GM04504 (cell line): ENCODE results near the gene CLP1.
A peak's percentile ranks its signal among the peaks of the same experiment; 100 is the strongest.

Experiments
- DNase-seq: peaks from one replicate; pipeline ENCODE4 v3.0.0-alpha.2; 2012; ENCODE audit warnings: low read depth

Gene CLP1

DNA sequence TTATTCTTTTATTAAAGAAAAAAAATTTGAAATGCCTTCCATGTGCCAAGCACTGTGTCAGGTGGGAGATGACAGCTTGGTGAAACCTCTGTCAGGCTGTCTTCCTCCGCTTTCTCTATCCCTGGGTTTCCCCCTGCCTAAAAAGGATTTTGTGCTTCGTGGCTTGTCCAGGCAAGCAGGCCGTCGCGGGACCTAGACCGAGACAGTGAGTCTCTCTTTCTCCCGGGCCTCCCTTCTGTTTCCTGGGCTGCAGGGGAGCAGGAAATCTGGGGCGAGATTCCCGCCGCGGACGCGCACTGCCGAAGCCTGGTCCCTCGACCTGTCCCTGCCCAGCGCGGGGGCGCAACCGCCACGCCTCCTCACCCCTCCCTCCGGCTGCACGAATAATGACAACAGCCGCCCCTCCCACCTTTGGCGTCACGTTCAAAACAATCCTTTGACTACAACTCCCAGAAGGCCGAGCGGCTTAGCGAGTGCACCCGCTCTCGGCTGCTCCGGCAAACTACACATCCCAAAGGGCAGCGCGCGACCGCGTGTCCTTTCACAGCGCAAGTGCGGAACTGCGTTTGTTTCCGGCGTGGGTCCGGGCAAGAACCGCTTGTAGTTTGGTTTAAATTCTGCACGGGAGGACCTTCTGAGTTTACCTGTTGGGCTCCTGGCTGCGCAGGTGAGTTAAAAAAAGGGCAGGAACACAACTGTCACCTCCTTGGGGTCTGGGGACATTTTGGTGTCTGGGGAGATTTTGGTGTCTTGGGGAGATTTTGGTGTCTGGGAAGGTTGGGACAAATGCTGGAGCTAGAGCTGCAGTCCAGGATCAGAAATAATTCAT, at the start of gene CLP1:
TSS of gene CLP1 (plus strand) at position 569 of the 829 bp plus-strand sequence. CDS start 1,715 bp downstream, outside the sequence.
- peak; percentile 98 for DNase-seq

DNA sequence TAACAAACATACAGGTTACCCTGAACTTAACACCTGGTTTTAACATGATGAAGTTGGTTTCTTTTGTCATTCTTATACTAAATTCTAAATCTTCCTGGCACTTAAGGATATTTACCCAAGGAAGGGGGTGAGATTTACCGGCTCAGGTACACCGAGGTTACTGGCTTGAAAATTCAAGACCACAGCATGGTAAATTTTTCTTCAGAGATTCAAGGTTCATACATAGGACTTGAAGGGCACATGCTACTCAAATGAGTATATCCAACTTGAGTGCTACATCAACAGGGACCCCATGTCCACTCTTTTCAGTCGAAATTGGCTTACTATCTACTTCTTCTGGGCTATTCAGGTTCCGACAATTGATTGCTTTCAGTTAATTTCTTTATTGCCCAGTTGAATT, 47.4 kb upstream of the CLP1 start:
- DNase-seq, result no peak

DNA sequence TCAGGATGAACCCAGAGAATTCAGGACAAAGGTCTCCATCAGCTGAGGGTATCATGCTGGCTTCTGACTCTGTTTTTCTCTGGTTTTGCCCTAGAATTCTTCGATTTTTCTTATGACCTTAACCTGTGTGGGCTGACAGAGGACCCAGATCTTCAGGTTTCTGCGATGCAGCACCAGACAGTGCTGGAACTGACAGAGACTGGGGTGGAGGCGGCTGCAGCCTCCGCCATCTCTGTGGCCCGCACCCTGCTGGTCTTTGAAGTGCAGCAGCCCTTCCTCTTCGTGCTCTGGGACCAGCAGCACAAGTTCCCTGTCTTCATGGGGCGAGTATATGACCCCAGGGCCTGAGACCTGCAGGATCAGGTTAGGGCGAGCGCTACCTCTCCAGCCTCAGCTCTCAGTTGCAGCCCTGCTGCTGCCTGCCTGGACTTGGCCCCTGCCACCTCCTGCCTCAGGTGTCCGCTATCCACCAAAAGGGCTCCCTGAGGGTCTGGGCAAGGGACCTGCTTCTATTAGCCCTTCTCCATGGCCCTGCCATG, 43.3 kb upstream of the CLP1 start:
- DNase-seq, result no peak

DNA sequence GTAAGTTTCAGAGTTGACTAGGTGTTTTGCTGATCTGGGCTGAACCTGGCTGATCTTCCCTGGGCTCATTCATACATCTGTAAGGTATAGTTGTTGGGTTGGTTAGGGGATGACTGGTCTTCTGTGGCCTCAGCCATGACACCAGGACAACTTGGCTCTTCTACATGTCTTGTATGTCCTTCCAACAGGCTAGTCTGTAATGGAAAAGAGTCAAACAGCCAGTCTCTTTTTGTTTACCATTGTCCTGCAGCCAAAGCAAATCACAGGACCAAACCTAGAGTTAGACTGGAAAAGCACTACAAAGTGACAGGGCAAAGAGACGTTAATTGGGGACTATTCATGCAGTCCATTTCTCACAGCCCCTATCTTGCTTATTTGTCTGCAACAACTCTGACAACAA, 42.3 kb upstream of the CLP1 start:
- no peak for DNase-seq

DNA sequence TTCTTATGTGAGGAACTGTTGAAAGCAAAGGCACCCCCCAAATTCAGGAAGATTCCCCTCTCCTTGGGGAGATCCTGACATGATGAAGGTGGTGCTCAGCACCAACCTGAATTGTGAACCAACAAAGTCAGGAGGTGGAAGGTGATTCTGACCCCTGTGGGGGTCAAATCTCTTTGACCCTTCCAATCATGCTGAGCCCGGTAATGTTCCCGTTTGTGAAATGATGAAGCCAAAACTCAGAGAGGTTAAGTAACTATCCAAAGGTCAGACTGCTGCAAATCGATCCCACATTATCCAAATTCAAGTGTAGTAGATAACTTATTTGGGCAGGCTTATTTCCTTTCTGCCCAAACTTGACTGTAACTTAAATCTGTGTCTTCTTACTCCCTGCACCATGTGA, 41.0 kb upstream of the CLP1 start:
- no peak for DNase-seq

DNA sequence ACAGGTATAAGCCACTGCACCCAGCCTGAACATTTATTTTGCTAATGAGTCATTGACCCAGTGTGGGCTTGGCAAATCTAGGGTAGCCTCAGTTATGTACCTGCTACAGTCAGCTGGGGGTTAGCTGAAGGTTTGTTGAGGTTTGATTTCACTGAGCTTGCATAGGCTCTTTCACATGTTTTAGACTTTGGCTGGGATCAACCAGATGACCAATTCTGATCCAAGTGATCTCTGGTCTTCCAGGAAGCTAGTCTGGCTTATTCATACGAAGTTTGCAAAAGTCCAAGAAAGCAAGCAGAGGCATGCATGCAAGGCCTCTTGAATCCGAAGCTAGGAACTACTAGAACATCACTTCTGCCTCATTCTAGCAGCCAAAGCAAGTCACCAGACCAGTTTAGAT, 39.1 kb upstream of the CLP1 start:
- no peak for DNase-seq

DNA sequence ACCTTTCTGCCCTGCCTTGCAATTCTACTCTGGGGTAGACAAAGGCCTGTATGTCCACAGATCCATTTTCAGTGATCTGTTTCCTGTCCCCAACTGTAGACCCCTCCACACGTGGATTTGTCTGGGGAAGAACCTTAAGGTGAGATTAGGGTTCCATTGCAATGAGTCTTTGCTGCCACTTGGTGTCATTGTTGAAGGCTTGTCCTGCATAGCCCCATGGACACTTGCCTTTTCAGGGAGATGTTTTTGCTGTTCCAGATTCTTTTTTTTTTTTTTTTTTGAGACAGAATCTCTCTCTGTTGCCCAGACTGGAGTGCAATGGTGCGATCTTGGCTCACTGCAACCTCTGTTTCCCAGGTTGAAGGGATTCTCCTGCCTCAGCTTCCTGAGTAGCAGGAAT, 38.2 kb upstream of the CLP1 start:
- DNase-seq, result no peak

DNA sequence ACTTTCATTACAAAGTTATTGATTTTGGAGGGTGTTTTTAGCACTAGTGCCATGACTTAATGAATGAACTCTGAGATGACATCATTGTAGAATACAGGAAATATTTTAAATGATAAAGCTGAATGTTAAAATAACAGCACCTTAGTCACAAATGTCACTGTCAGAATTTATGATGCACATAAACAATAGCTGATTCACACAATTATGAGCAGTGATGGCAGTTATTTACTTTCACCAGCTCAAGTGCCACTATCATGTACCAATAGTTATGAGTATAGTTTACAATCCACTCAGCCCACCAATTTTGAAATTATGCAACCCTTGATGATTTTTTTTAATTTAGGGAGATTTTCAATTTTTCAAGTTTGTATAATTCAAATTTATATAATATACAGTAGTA, 37.1 kb upstream of the CLP1 start:
- no peak for DNase-seq

DNA sequence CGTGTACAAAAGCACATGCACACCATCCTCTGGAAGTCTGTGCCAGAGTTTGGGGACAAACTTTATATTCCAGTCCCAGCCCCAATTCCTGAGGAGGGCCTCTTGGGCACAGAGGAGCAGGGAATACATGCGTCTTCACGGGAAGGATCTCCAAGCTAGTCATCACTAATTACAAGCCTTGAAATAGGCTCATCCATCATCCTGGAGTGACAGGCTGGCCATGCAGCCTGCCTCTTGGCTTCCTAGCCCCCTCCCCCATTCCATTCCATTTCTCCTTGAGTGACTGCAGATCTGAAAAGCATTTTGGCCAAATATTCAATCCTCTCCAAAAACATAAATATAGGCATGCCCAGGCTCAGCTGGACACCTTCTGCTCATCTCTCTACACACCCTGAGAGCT, 35.3 kb upstream of the CLP1 start:
- DNase-seq, result no peak

DNA sequence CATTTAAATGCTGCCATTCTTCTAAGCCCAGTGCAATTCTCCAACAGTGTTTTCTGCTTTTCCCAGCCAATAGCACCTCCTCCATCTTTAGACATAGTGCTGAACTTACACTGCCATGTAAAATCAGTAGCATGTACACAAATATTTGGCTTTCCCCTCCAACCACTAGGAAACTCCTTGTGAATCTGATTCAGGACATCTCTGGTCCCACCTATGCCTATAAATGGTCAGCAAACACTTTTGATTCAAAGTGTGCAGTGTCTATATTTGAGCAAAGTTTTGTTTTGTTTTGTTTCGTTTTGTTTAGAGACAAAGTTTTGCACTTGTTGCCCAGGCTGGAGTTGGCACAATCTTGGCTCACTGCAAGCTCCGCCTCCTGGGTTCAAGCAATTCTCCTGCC, 32.7 kb upstream of the CLP1 start:
- DNase-seq, result no peak

DNA sequence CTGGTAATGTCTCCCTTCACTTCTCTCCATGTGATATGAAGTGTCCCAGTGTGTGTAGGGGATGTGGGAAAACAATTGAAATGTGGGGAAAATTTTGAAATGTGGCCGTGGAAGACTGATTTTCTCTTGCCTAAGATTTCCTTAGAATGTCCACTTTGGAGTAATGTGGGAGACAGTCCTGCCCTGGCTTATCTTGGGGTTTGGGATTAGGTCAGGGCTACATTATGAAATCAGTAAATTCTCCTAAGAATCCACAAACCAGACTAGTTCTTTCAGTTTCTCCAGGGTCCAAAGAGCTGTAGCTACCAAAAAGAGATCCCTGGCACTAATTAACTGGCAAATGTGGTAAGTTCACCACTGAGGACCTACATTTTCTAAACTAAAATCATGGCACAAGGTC, 30.7 kb upstream of the CLP1 start:
- DNase-seq, result no peak

DNA sequence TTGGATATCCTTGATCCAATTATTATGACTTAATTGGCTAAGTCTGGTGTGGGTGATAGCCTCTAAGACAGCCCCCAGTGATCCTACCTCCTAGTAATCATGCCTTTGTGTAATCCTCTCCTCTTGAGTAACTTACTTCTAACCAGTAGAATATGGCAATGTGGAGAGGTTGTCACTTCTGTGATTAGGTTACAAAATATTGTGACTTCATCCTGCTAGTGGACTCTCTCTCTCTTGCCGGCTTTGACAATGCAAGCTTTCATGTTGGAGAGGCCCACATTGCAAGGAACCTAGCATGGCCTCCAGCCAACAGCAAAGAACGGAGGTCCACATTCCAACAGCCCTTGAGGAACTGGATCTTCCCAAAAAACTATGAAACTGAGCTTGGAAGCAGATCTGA, 27.4 kb upstream of the CLP1 start:
- no peak for DNase-seq

DNA sequence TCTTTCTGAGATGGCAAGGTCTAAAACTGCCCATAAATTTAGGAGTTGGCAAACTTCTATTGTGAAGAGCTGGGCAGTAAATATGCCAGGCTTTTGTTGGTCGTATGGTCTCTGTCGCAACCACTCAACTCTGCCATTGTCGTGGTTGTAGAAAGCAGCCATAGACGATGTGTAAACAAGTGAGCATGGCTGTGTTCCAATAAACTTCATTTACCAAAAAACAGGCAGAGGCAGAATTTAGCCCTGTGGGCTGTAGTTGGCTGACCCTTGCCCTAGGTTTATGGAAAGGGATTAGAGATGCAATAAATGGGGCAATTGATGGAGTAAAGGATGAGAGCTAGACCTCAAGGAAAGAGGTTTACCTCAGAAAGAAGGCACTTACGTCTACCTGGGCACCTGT, 25.4 kb upstream of the CLP1 start:
- no peak for DNase-seq

DNA sequence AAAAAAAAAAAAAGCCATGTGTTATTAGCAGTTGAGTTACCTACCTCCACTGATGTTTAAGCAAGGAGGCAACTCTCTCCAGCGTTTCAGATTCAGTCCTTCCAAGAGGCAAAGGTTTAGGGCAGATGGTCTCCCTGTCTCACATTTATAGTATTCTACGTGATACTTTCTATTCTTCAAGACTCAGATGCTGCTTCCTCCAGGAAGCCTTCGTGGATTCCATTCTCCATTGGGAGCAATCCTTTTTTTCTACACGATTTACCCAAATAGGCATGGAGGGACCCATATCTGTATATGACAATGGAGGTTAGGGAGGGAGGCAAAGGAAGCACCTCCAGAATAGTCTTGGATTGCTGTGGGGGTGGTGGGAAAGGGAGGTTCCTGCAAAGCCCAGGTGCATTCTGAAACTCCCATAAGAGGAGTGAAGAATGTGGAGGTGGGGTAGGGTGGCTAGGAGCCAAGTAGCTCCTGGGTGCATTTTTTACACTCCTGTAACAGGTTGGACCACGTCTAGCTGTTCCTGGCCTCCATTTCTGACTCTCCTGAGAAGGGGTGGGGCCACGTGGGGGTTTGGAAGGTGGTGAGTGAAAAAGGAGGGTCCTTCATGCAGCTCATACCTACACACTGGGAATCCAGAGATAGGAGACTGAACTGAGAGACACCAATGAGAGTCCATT, 24.0 kb upstream of the CLP1 start:
- no peak for DNase-seq

DNA sequence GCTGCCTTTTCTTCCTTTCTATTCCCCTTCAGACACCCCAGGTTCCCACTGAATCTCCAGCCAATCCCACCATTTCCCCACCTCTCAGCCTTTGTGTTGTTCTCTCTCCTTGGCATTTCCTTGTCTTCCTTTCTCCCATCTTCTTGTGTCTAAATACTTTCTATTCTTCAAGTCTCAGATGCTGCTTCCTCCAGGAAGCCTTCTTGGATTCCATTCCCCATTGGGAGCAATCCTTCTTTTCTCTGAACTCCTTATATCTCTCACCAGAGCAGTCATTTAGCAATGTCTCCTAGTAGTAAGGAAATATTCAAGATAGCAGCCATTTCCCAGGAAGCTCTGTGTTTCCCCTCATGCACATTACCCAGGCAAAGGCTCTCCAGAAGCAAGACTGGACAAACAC, 23.3 kb upstream of the CLP1 start:
- no peak for DNase-seq

DNA sequence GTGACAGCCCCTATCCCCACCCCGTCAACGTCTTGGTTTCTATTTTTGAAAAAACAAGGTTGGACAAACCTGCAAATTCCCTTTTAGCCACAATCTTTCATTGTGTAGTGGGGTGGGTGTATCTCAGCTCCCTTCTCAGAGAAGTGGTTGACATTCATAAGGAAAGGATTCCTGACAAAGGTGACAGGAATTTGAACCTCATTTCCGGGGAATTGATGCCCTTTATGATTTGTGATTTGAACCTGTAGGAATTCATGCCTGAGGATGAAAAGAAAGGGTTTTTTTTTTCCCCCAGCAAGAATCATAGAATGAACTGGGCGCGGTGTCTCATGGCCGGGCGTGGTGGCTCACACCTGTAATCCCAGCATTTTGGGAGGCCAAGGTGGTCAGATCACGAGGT, 22.3 kb upstream of the CLP1 start:
- no peak for DNase-seq

DNA sequence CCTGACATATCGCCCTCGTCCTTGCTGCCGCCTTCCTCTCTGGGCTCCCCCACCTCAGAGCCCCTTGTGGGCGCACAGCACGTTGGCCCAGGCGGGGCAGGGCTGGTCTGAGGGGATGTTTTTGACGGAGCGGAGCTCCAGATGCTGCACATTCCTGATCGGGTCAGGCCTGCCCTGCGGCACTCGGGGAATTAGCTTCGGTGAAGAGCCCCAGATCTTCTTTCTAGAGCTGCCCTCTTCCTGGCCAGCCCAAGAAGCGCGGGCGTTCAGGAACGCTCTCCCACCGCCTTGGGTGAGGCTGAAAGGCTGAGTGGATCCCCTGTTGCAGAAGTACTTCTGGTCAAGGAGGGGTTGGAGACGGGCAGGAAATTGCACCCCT, 19.9 kb upstream of the CLP1 start:
- DNase-seq, result no peak

DNA sequence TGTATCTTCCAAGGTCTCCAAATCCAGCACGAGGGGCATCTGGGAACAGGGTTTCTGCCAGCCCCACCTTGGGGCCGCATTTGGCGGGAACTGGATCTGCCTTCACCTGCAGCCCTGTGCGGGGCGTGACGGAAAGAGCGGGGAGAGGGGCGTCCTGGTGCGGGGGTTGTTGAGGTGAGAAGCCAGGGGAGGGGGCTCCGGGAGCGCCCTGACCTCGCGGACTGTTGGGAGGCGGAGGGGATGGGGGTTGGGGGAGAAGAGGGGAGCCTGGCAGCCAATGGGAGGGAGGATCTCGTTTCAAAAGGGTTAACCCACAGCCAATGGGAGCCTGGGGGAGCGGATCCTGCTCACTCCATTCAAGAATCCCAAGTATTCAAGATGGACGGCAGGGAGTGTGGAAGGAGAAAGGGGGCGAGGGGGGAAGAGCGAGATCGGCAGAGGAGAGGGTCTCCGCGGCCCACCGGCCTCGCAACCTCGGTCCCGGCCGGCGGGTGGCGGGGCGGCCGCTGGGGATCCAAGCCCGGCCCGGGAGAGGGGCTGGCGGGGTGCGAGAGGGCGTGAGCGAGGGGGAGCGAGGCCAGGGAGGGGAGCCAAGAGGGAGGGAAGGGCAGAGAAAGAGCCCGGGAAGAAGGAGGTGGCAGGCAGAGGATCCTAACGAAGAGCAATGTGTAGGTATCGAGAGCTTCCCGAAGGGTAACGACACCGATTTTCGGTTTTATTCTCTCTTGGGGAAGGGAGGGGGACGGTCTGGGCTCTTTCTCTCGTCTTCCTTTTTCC, 19.4 kb upstream of the CLP1 start:
- DNase-seq, result peak; percentile 69

DNA sequence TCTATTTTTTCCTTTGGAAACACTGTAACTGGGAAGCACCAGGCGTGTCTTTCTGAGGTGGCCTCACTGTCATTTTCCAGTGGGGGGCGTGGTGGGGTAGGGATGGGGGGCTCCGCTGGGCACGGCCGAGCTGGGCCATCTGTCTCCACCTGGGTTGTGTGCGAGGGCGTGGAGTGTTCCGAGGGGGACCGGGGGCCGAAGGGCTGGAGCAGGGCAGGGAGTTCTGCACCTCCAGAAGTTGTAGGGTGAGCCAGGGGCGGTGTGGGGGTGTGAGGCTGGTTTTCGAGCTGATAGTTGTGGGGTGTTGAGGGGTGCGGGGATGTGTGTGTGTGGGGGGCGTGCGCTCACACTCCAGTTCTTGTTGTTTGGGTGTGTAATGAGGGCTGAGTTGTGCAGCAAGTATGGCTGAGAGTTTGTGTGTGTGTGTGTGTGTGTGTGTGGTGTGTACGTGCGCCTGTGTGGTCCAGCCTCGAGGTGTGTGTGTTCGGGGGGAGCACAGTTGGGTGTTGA, 18.7 kb upstream of the CLP1 start:
- no peak for DNase-seq

DNA sequence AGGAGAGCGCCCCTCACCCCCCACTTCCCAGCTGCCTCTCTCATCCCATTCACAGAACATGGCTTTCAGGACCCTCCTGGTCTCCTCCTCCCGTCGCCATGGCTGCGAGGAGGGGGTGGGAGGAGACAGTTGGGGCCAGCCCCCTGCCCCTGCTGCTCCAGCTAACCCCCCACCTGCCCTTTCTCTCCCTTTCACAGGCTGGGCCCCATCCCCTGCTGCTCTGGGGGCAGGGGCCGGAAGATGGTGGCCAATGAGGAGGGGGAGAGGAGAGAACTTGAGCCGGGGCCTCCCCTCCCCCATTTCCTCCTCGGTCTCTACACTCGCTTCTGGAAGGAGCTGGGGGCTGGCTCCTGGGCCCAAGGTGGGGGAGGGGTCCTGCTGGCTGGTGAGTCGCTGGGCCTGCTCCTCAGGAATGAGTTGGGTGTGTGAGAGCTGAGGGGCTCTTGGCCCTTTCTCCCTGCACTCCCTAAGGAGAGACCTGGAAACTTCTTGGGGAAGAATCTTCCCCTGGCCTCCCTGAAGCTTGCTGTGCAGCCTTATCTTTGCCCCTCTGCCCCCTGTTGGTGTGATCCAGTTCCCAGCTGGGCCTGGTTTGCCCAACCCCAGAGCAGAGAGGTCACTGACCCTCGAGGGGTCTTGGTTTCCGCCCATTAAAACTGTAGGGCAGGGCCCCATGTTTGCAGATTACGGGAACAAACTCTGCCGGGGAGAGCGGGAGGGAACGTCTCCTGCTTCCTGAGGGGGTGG, 18.1 kb upstream of the CLP1 start:
- no peak for DNase-seq

DNA sequence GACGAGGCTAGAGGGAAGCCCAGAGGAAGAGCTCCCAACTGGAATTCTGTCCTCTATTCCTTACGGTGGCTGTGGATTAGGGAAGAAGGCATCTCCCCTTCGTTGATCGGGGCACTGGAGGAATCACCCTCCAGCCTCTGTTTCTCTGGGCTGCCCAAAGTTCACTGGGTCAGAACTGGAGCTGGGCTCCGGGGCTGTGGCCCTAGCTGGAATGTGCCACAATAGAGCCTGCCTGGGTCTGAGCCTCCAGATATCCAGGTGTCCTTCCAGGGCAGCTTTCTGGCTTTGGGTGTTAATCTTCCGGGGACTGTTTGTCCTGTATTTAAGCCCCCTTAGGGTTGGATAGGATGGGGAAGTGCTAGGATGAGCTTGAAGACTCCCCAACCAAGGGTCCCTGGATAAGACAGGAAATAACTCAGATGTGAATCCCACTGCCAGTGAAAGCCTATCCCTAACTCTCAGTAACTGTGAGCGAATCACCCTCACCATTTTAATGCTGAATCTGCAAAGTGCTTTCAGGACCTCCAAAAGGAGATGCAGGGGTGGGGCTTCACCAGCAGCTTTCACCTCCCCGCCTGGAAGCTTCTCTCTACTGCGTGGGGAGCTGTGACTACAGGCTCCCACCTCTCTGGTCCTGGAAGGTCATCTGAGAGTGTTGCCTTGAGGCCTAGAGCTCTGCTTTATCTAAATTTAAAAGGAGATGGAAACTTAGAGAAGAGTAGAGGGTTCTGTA, 17.3 kb upstream of the CLP1 start:
- no peak for DNase-seq
